Effector memory CD8-positive, alpha-beta T cell (primary cell): ENCODE data around the gene TMEM229A.
"Not testable (repeated sequence)": the region's sequence is repeated elsewhere in the genome, so short reads cannot be mapped to it uniquely, and the experiment has no call there.

ENCODE experiments used
- ATAC-seq: fragments of 150-1000 bp; cut with Tn5 transposase; replicated peaks from 2 replicates; pipeline ENCODE4 v1.10.0; 2021; ENCODE audit warnings: mild to moderate bottlenecking, moderate library complexity
- DNase-seq, 3 experiments: peaks; one replicate each; pipeline ENCODE4 v3.0.0; 2021
- H3K27ac Mint-ChIP-seq, 2 donors: one replicate each; pipeline ENCODE4 v1.8.0; 2022; ENCODE audit warnings: mild to moderate bottlenecking in 2 of 2, mixed read lengths in 2 of 2, moderate library complexity in 2 of 2
- H3K27me3 Mint-ChIP-seq, 2 donors: one replicate each; pipeline ENCODE4 v1.8.0; 2022; ENCODE audit warnings: mixed read lengths in 2 of 2
- H3K36me3 Mint-ChIP-seq: one replicate; pipeline ENCODE4 v1.8.0; 2022; ENCODE audit warnings: mild to moderate bottlenecking, moderate library complexity, mixed read lengths; ENCODE audit not compliant: insufficient read depth
- H3K4me1 Mint-ChIP-seq, 2 donors: one replicate each; pipeline ENCODE4 v1.8.0; 2022; ENCODE audit warnings: low read depth in 2 of 2, mixed read lengths in 2 of 2
- H3K4me3 Mint-ChIP-seq, 2 donors: one replicate each; pipeline ENCODE4 v1.8.0; 2022; ENCODE audit warnings: mild to moderate bottlenecking in 2 of 2, mixed read lengths in 2 of 2, moderate library complexity in 2 of 2
- H3K9me3 Mint-ChIP-seq, 2 donors: one replicate each; pipeline ENCODE4 v1.8.0; 2022; ENCODE audit warnings: mixed read lengths in 2 of 2
- total RNA-seq, 9 experiments: gene quantifications; one replicate each; lab custom pipeline; 2026; lab: John Stamatoyannopoulos, UW

Gene TMEM229A
- 0 to 0.12 (median 0) reads per million in 9 experiments for total RNA-seq

DNA sequence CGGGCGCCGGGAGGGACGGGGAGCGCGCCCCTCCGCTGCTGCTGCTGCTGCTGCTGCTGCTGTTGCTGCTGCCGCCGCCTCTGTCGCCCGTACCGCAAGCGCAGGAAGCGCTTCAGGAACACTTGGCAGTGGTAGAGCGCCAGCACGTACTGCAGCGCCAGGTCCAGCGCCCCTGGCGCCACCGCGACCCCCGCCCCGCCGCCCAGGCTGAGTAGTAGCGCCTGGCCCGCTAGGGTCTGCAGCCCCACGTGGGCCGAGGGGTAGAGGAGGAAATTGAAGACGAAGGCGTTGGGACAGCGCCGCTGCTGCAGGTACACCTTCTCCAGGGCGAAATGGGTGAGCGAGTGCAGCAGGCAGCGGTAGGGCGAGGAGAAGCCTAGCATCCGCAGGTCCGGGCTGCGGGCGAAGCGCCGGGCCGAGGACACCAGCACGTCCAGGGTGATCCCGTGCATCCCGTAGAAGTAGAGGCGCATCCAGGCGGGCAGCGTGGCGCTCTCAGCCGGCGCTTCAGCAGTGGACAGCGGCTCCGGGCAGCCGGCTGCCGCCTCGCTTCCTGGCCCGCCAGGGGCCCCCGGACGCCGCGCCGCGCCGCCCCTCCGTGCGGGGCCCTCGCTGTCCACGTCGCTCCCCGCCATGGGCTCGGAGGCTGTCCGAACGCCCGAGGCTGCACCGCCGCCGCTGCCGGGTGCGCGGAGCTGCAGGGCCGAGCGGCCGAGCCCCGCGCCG lies at the start of gene TMEM229A:
Gene TMEM229A (minus strand): TSS at position 699 of the 726 bp plus-strand sequence. CDS start 64 bp downstream, at position 635.
- Mint-ChIP-seq H3K4me1 (peaks cover 4 to 5% of the 10 kb centered on the region in 2 donors), H3K9me3 (peaks cover 0 to 1% of the 10 kb centered on the region in 2 donors), H3K36me3 (no peaks in the 10 kb centered on the region), H3K27ac (no peak within 1 kb of the TSS), H3K27me3 (peaks cover 32 to 53% of the 10 kb centered on the region in 2 donors), H3K4me3 (peak within 1 kb of the TSS; percentile 38 to 75)
- ATAC-seq, result no peak
- no peak for DNase-seq

GRCh38 chr7:124082234-124082633 lies 49.4 kb upstream of the TMEM229A start:
- ATAC-seq, H3K4me3 Mint-ChIP-seq, H3K27ac Mint-ChIP-seq, H3K9me3 Mint-ChIP-seq, H3K27me3 Mint-ChIP-seq, DNase-seq, H3K4me1 Mint-ChIP-seq, H3K36me3 Mint-ChIP-seq: not testable (repeated sequence)

GRCh38 chr7:124077546-124077945 lies 44.7 kb upstream of the TMEM229A start:
- ATAC-seq (no peak), DNase-seq (no peak)
- no peaks in the 10 kb centered on the region for H3K4me1 Mint-ChIP-seq
- no peak overlapping the region for H3K4me3 Mint-ChIP-seq
- H3K9me3 Mint-ChIP-seq, result peaks cover 0 to 2% of the 10 kb centered on the region in 2 donors
- H3K36me3 Mint-ChIP-seq, result no peaks in the 10 kb centered on the region
- H3K27ac Mint-ChIP-seq, result no peak overlapping the region
- no peaks in the 10 kb centered on the region for H3K27me3 Mint-ChIP-seq

DNA sequence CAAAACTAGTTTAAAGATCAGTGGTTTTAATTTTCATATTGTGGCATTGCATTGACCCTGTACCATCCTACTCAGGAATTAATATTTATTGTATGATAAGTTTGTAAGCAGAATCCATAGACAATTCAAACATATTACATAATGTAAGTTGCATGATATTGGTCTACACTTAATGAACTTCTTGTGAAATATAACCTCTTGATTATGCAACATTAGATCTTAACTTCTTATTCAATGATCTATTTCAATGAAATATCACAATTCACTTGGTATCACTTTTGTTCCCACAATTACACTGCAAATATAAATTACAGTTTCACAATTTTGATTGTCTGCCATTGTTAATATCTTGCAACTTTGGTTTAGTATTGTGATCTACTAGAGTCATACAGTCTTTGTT lies 44.0 kb upstream of the TMEM229A start:
- no peak for ATAC-seq
- H3K4me1 Mint-ChIP-seq, result no peaks in the 10 kb centered on the region

GRCh38 chr7:124074007-124074406 lies 41.1 kb upstream of the TMEM229A start:
- H3K36me3 Mint-ChIP-seq, result no peaks in the 10 kb centered on the region
- ATAC-seq (no peak), DNase-seq (no peak)
- no peak overlapping the region for H3K27ac Mint-ChIP-seq
- no peaks in the 10 kb centered on the region for H3K4me1 Mint-ChIP-seq
- peaks cover 0 to 6% of the 10 kb centered on the region in 2 donors for H3K9me3 Mint-ChIP-seq
- H3K27me3 Mint-ChIP-seq, result no peaks in the 10 kb centered on the region
- no peak overlapping the region for H3K4me3 Mint-ChIP-seq

More for the DNA sequence above, 44.0 kb upstream of the TMEM229A start:
- Mint-ChIP-seq H3K9me3 (peaks cover 0 to 2% of the 10 kb centered on the region in 2 donors), H3K27ac (no peak overlapping the region), H3K4me3 (no peak overlapping the region), H3K27me3 (no peaks in the 10 kb centered on the region), H3K36me3 (no peaks in the 10 kb centered on the region)
- DNase-seq, result no peak

DNA sequence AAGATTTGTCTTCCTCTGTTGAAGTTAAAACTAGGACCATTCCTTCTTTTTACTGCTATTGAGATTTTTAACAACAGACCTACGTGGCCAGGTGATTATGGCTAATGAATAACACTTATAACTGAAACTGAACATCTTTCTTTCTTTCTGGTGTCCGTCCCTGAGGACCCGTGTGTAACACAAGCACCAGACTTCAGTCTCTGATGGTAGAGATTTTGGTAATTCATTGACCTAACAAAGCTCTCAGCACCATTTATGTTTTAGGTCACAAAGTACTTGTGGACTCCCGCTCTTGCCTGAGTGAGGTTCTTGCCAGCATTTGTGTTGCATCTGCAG lies 40.4 kb upstream of the TMEM229A start:
- no peaks in the 10 kb centered on the region for H3K27me3 Mint-ChIP-seq
- H3K36me3 Mint-ChIP-seq, result no peaks in the 10 kb centered on the region
- no peak for DNase-seq
- no peak overlapping the region for H3K4me3 Mint-ChIP-seq
- no peak for ATAC-seq
- no peak overlapping the region for H3K27ac Mint-ChIP-seq
- H3K4me1 Mint-ChIP-seq, result no peaks in the 10 kb centered on the region
- H3K9me3 Mint-ChIP-seq, result peaks cover 1 to 6% of the 10 kb centered on the region in 2 donors

- no peaks in the 10 kb centered on the region for H3K27me3 Mint-ChIP-seq
- no peak overlapping the region for H3K27ac Mint-ChIP-seq
- H3K36me3 Mint-ChIP-seq, result no peaks in the 10 kb centered on the region
- H3K4me3 Mint-ChIP-seq, result no peak overlapping the region
- H3K4me1 Mint-ChIP-seq, result no peaks in the 10 kb centered on the region
- ATAC-seq (no peak), DNase-seq (no peak)
- H3K9me3 Mint-ChIP-seq, result peaks cover 6% of the 10 kb centered on the region in 2 donors
Observed at GRCh38 chr7:124072603-124073309, 39.9 kb upstream of the TMEM229A start.

DNA sequence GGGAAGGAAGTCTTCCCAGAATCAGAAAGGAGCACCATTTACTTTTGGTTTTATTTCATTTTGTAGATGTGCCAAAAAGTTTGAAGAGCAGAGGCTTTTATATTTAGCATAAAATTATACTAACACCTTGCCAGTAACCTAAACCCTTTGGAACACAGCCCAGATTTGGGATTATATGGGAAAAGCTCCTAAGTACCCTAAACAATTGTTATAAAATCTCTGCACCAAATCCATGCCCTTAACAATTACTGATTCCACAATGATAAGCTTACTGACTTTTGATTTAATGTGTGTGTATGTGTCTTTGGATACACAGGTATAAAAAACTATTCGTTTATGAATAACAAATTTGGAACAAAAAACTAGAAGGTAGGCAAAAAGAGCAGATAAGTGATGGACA lies 39.0 kb upstream of the TMEM229A start:
- Mint-ChIP-seq H3K27ac (no peak overlapping the region), H3K4me1 (no peaks in the 10 kb centered on the region), H3K4me3 (no peak overlapping the region), H3K36me3 (no peaks in the 10 kb centered on the region), H3K27me3 (no peaks in the 10 kb centered on the region), H3K9me3 (peaks cover 6 to 12% of the 10 kb centered on the region in 2 donors)
- ATAC-seq (no peak), DNase-seq (no peak)

DNA sequence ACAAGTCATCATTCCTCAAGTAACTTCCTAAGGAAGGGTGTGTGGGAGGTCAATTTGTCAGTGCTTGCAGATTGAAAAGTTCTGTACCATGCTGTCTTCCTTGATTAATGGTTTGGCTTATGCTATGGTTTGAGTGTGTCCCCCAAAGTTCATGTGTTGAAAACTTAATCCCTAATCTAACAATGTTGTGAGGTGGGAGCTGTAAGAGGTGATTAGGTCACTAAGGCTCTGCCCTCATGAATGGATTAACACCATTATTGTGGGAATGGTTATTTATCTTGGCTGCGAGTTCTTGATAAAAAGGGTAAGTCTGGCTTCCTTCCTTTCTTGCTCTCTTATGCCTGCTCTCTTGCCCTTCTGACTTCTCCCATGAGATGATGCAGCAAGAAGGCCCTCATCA lies 29.3 kb upstream of the TMEM229A start:
- DNase-seq, result no peak
- ATAC-seq, result no peak
- no peak overlapping the region for H3K4me3 Mint-ChIP-seq
- H3K4me1 Mint-ChIP-seq, result no peaks in the 10 kb centered on the region
- no peak overlapping the region for H3K27ac Mint-ChIP-seq
- no peaks in the 10 kb centered on the region for H3K36me3 Mint-ChIP-seq
- H3K9me3 Mint-ChIP-seq, result peaks cover 1 to 8% of the 10 kb centered on the region in 2 donors
- H3K27me3 Mint-ChIP-seq, result no peaks in the 10 kb centered on the region

DNA sequence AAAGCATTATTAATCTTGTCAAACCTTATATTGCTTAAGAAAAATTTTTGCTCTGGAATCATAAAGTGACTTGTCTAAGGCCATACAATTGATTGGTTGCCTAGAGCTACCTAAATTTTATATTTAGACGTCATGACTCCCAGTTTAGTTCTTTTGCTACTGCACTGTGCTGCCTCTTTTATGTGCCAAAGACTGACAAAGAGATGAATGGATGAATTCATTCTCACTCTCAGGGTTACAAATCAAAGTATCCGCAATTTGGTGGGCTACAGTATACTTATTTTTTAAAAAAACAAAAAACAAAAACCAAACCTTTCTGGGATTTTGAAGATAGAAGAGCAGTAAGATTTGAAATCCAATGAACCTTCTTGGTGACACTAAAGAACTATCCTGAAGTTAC lies 27.7 kb upstream of the TMEM229A start:
- no peak for ATAC-seq
- Mint-ChIP-seq H3K27me3 (no peaks in the 10 kb centered on the region), H3K27ac (no peak overlapping the region), H3K4me3 (no peak overlapping the region), H3K9me3 (peaks cover 1 to 8% of the 10 kb centered on the region in 2 donors), H3K4me1 (no peaks in the 10 kb centered on the region), H3K36me3 (no peaks in the 10 kb centered on the region)
- no peak for DNase-seq

DNA sequence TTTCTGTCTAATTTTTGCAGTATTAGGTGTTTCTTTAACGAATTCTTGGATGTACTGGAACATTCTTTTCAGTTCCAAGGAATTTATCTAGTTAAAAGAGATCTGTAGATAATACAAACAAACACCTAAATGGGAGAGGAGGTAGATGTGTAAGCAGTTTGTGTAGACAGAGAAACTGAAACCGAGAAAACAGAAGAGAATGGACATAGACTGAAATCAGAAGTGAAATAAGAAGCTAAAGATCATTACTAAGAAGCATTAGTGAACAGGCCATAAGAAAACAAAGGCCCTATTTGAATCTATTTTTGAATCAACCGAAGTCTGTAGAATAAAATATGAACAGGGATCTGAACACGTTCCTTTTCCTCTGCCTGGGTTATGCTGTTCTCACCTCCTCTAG lies 26.5 kb upstream of the TMEM229A start:
- Mint-ChIP-seq H3K27ac (no peak overlapping the region), H3K4me3 (no peak overlapping the region), H3K9me3 (peaks cover 1 to 8% of the 10 kb centered on the region in 2 donors), H3K36me3 (no peaks in the 10 kb centered on the region), H3K4me1 (no peaks in the 10 kb centered on the region), H3K27me3 (no peaks in the 10 kb centered on the region)
- ATAC-seq (no peak), DNase-seq (no peak)

DNA sequence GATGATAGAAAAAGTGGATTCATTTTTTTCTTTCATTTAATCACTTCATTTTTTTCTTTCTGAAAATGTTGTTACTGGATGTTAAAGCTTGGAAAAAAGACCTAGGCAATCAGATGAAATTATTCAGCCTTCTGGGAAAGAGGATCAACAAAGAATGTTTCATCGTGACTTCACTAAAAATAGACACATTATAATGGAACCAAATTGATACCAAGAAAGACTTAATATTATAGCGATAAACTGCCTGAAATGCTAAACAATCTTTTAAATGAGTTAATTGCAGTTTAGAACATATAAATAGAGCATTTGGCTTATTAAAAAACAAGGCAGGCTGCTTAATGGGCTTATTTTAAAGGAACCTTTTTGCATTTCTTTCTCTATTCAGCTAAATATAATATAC lies 25.6 kb upstream of the TMEM229A start:
- Mint-ChIP-seq H3K36me3 (no peaks in the 10 kb centered on the region), H3K4me1 (no peaks in the 10 kb centered on the region), H3K27me3 (no peaks in the 10 kb centered on the region), H3K27ac (no peak overlapping the region), H3K4me3 (no peak overlapping the region), H3K9me3 (peaks cover 0 to 2% of the 10 kb centered on the region in 2 donors)
- DNase-seq (no peak), ATAC-seq (no peak)

GRCh38 chr7:124057872-124058271 lies 25.0 kb upstream of the TMEM229A start:
- H3K27ac Mint-ChIP-seq, result no peak overlapping the region
- H3K4me1 Mint-ChIP-seq, result no peaks in the 10 kb centered on the region
- H3K4me3 Mint-ChIP-seq, result no peak overlapping the region
- ATAC-seq (no peak), DNase-seq (no peak)
- no peaks in the 10 kb centered on the region for H3K9me3 Mint-ChIP-seq
- no peaks in the 10 kb centered on the region for H3K36me3 Mint-ChIP-seq
- no peaks in the 10 kb centered on the region for H3K27me3 Mint-ChIP-seq

- no peaks in the 10 kb centered on the region for H3K4me1 Mint-ChIP-seq
Observed at GRCh38 chr7:124056234-124056633, 23.4 kb upstream of the TMEM229A start.

More at GRCh38 chr7:124056234-124056633, 23.4 kb upstream of the TMEM229A start:
- H3K27me3 Mint-ChIP-seq, result no peaks in the 10 kb centered on the region
- no peaks in the 10 kb centered on the region for H3K9me3 Mint-ChIP-seq
- no peaks in the 10 kb centered on the region for H3K36me3 Mint-ChIP-seq
- DNase-seq (no peak), ATAC-seq (no peak)
- no peak overlapping the region for H3K4me3 Mint-ChIP-seq
- H3K27ac Mint-ChIP-seq, result no peak overlapping the region
